Mammary epithelial cell (primary cell): Measurements from ENCODE around the gene ABAT.

Experiments used
- CTCF ChIP-seq, 2 donors: IDR thresholded peaks in 1 of 2; conservative IDR thresholded peaks in 1 of 2; 2 replicates each; pipeline ENCODE4 v1.5.1; 2011 to 2012; ENCODE audit warnings: inconsistent platforms in 2 of 2, low read length in 2 of 2, mild to moderate bottlenecking in 2 of 2, control low read depth in 1 of 2, low read depth in 1 of 2; ENCODE audit not compliant: insufficient read depth in 1 of 2; ENCODE audit errors: extremely low read depth in 1 of 2
- EZH2 ChIP-seq: IDR thresholded peaks from 2 replicates; pipeline ENCODE4 v1.6.1; 2012; ENCODE audit warnings: low read length, inconsistent platforms, borderline replicate concordance

GRCh38 chr16:8720967-8721308, 46.5 kb downstream of the ABAT start:
- TF ChIP-seq CTCF (conservative IDR thresholded peaks at IDR 0.05 in 1 of 2, IDR thresholded peaks at IDR 0.05 in 1 of 2; ENCODE audit: extremely low read depth in 1 of 2, insufficient read depth in 1 of 2, low read depth in 1 of 2, low read length in 2 of 2) (no peak), EZH2 (no peak)
